ENCODE measurements around the gene PUDP. TPM values are rescaled to one million over a fixed set of nuclear protein-coding genes. Genes with fewer than 3 reads are reported as not detected.
"Not testable (repeated sequence)": the region's sequence is repeated elsewhere in the genome, so short reads cannot be mapped to it uniquely, and the experiment has no call there.

Gene PUDP
- total RNA-seq, 2 donors from 2014 or later = 4.3 to 14.1 TPM

DNA sequence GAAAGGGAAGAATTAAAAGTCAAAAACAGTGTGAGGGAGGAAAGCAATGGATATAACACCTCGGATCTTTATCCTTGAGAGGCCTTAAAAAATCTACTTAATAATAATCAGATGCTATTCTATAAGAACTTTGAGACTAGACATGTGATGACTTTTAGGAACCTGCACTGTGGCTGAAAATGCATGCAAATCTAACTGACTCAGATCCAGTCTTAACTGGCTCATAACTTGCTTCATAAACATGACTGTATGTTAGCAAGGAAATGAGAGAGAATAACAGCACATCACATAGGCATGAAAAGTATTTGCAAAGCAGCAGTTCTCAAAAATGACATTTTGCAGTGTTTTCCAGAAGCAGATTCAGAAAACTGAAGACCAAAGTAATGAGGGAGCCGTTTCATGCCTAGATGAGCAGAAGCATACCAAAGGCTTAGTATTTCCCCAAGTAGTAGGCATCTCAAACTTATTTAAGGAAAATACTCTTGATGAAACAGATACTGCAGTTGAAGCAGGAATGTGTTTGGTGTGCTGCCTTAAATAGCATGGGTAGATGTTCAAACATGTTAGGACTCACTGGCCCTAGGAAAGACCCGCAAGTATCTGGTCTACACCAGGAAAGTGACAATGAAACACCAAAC is 104.0 kb downstream of the PUDP start:
- H3K9me3 Mint-ChIP-seq; ATAC-seq; DNase-seq (ENCODE audit: low spot score in 2 of 2); H3K27ac Mint-ChIP-seq; H3K36me3 Mint-ChIP-seq: not testable (repeated sequence)

DNA sequence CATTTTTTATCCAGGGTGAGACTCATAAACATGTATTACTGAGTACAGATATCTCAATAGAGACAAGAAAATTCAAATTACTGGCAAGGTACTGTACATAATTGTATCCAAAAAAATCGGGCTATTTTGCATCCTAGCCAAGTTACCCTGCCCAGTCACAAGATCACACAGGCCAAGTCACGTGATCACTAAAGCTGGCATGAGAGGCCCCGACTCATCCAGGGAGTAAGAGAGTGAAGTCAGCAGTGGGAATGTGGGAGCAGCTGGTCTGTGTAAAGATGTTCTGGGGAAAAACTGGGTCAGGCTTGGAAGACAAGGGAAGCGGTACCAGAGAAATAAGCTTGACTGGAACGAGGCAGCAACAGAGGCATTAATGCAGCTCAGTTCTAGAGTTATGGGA is 119.7 kb downstream of the PUDP start:
- no peaks in the 10 kb centered on the region for H3K9me3 Mint-ChIP-seq
- DNase-seq (ENCODE audit: low spot score in 2 of 2) (no peak), ATAC-seq (no peak)

DNA sequence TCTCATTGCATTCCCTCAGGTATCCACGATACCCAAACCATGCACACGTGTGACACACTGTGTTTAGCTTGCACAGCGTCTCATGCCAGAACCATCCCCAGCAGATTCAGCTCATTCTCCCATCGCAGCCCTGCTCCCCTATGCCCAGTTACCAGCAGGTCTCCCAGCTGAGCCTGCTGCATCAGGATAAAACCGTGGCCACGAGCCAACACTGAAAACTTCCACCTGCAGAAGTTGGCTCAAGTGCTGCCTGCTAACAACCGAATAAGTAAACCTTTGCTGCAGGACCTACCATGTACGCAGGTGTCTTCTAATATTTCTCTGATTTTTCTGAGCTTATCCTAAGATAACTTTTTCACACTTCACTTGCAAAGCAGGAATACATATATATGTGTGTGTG is 120.9 kb downstream of the PUDP start:
- no peak for ATAC-seq
- Mint-ChIP-seq H3K36me3 (no peaks in the 10 kb centered on the region), H3K9me3 (no peaks in the 10 kb centered on the region), H3K27ac (no peak overlapping the region)
- DNase-seq (ENCODE audit: low spot score in 2 of 2) = no peak

More for the DNA sequence above, 119.7 kb downstream of the PUDP start:
- no peak overlapping the region for H3K27ac Mint-ChIP-seq
- no peaks in the 10 kb centered on the region for H3K36me3 Mint-ChIP-seq

DNA sequence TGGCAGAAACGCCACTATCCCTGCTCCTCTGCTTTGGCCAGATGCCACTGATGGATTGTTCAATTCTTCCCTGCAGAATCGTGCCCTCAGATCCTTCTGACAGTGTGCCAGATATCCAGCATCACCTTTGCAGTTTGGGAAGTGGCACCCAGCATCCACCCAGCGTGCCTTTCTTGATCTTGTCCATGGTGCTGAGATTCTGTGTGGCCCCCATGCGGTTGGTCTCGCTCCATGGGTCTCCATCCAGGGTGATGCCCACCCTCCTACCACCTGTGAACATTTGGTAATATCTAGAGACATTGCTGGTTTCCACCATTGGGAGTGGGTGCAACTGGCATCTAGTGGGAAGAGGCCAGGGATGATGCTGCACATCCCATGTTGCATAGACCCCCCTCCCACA is 121.6 kb downstream of the PUDP start:
- not testable (repeated sequence) for H3K36me3 Mint-ChIP-seq; H3K27ac Mint-ChIP-seq; H3K9me3 Mint-ChIP-seq; DNase-seq (ENCODE audit: low spot score in 2 of 2); ATAC-seq

DNA sequence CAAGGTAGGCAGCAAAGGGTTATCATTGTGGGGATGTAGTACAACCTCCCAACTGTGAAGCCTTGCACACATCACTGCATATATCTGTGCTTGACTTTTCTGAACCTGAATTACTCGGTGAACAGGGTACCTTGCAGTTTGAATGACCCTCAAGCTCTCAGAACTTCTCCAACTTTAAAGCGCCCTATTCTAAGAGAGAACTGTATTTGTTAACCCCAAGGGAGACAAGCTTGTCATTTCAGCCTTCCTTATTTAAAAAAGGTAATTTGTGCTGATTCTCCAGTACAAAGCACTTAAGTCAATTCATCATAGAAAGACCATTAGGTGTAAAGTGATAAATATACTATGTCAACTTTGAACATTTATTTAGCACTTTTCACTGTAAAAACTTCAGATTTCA is 122.5 kb downstream of the PUDP start:
- Mint-ChIP-seq H3K27ac (no peak overlapping the region), H3K36me3 (no peaks in the 10 kb centered on the region), H3K9me3 (no peaks in the 10 kb centered on the region)
- no peak for DNase-seq (ENCODE audit: low spot score in 2 of 2)
- no peak for ATAC-seq

DNA sequence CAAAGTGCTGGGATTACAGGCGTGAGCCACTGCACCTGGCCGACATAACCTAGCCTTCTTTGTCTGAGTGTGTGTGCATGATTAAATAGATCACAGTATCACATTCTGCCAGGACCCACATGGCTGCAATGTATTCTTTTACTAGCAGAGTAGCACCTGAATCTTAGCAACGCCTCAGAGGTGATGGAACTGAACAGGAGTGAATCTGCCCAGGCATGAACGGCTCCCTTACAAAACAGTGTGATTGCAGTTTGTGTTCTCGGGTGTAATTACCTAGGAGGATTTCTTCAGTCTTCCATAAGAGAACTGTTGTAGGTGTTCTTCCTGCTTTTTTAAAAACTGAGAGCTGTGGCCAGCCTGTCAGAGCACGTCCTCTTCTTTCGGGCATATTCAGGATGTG is 123.1 kb downstream of the PUDP start:
- ATAC-seq = no peak
- Mint-ChIP-seq H3K9me3 (no peaks in the 10 kb centered on the region), H3K27ac (no peak overlapping the region), H3K36me3 (no peaks in the 10 kb centered on the region)
- DNase-seq (ENCODE audit: low spot score in 2 of 2) = no peak

DNA sequence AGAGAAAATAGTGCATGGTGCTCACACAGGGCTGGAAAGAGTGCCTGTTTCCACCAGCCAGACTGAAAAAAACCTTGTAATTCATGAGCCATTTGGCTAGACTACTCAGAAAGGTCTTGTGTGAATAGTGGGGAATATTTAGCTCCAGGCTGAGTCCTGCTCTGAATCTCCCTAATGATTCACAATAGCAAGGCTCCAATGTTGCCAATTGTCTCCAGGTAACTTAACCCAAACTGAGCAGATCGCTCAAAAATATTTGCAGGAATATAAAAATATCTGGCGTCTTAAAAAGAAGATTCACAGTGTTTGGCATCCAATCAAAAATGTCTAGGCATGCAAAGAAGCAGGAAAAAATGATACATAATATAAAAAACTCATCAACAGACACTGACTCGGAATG is 125.0 kb downstream of the PUDP start:
- not testable (repeated sequence) for H3K9me3 Mint-ChIP-seq; ATAC-seq; H3K27ac Mint-ChIP-seq; H3K36me3 Mint-ChIP-seq; DNase-seq (ENCODE audit: low spot score in 2 of 2)

DNA sequence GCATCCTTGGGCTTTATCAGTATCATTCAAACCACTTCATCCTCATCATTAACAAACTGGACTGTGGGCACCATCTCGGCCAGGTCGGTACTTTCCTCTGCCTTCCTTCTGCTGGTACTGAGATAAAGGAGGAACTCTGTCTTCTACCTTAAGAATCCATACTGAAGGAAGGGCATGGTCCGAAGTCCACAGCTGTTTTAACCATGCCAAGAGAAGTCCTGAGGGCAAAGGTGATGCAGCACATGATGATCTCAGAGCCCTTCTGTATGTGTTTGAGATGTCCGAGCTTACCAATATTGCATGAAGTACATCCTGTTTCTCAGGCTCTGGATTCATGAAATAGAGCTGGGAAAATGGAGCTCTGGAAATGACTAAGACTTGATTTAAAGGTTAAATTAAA is 126.0 kb downstream of the PUDP start:
- no peak overlapping the region for H3K27ac Mint-ChIP-seq
- no peaks in the 10 kb centered on the region for H3K36me3 Mint-ChIP-seq
- ATAC-seq (no peak), DNase-seq (ENCODE audit: low spot score in 2 of 2) (no peak)
- H3K9me3 Mint-ChIP-seq = no peaks in the 10 kb centered on the region

DNA sequence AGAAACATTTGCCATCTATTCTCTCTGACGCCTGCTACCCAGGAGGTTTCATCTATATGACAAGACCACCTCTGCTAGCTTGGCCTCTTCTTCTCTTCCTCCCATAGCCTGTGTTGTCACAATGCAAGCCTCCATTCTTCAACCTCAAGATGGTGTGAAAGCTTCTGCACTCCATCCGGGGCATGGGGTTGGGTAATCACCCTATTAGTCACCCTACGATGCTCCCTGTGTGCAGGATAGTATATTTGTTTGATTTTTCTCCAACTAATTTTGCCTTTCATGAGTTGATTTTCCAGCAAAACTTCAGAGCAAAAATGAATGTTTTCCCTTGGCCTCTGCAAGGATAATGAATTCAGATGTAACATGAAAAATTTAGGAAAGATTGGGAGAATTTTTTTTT is 128.4 kb downstream of the PUDP start:
- DNase-seq (ENCODE audit: low spot score in 2 of 2) = no peak
- Mint-ChIP-seq H3K36me3 (no peaks in the 10 kb centered on the region), H3K27ac (no peak overlapping the region), H3K9me3 (no peaks in the 10 kb centered on the region)
- ATAC-seq = no peak

DNA sequence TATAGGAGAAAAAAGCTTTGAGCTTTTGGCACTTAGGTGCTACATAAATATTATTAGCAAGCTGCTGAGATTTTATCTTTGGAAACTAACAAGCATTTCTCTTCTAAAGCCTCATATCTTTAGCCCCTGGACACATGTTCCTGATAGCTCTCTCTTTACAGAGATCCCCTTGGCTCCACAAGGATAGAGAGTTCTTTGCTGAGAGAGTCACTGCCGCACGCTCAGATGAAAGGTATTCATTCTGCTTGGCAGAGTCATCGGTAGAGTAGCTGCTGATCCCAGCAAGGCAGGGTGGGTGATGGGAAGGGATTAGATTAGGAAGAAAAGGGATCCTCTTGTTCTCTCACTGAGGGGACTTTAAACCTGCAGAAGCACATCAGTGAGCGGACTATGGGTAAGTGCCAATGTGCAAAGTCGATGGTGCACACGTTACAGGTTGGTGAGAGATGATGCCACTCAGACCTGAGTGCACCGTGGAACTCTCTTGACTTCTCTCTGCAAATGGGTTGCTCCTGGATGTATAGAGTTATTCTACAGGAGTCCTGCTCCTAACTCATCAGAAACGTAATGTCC is 135.6 kb downstream of the PUDP start:
- not testable (repeated sequence) for H3K27ac Mint-ChIP-seq; DNase-seq (ENCODE audit: low spot score in 2 of 2); H3K36me3 Mint-ChIP-seq; ATAC-seq; H3K9me3 Mint-ChIP-seq

DNA sequence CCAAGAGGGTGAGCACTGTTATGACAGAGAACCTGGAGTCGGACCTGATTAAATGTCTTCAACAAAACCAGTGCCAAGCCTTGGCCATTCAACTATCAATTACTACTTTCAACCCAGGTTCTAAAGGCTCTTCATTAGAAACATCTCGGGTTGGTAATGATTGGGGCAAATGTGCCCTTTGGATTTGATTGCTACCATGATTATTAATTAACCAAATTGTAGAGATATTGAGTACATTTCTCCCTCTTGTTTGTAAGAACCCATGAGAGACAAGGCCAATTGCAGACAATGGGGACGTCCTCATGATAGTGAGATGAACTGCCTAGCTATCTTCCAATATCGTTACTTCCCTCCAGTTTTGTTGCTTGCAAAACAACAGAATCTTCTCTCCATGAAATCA is 137.1 kb downstream of the PUDP start:
- not testable (repeated sequence) for H3K36me3 Mint-ChIP-seq; ATAC-seq; DNase-seq (ENCODE audit: low spot score in 2 of 2); H3K9me3 Mint-ChIP-seq; H3K27ac Mint-ChIP-seq

DNA sequence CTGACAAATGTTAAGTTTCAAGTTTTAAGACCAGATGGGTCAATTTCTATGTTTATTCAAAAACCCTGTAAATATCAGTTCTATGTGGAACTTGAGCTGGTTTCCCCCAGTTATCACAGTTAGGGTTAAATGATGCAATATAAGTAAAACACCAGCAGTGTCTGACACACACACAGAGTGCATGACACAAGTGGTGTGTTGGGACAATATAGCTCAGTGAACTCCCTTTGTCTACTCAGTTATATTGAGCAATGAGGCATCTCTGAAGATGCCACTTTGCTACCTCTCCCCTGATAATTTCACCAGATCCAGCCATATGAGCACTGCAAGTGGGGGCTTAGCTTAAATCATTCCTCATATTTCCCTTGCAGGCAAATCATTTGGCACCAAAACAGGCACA is 140.6 kb downstream of the PUDP start:
- not testable (repeated sequence) for H3K9me3 Mint-ChIP-seq; H3K27ac Mint-ChIP-seq; H3K36me3 Mint-ChIP-seq; DNase-seq (ENCODE audit: low spot score in 2 of 2); ATAC-seq

Other genes starting within 250 kb of the PUDP start
- gene STS, start 441 bp downstream of the PUDP start, total RNA-seq = 1 to 10 TPM in 1 of 2 donors, under 1 TPM in 1; 0.39 to 1.1 TPM